ENCODE measurements around the gene C19orf44. TPM values are rescaled to one million over a fixed set of nuclear protein-coding genes. Genes with fewer than 3 reads are reported as not detected.
A peak's percentile ranks its signal among the peaks of the same experiment; 100 is the strongest.
"Not testable (repeated sequence)": the region's sequence is repeated elsewhere in the genome, so short reads cannot be mapped to it uniquely, and the experiment has no call there.

Gene C19orf44
- total RNA-seq, 1 donor from 2014 or later, result 6.6 TPM

DNA sequence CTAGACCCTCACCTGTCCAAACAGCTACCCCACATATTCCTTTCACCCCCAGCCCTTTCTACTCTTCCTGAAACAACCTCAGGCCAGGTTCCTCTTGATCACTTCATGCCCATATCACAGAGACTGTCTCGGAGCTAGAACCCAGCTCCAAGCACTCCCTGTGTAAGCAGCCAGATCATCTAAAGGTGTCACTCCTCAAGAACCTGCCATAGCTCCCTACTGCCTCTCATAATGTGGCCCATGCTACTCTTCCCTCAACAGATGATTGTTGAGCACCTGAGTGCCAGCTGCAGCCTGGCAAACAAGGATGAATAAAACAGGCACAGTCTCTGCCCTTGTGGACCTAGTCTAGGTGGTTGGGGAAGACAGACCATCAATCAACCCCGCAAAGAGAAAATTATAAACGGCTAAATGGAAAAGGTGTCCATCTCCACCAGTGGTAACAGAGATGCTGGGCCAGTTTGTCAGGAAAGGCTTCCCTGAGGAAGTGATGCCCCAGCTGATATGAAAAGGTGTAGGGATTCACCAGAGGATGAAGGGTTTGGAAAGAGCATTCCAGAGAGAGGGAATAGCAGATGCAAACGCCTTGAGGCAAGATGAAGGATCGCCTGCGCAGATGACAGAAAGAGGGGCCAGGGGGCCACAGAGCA is 32.7 kb upstream of the C19orf44 start:
- Histone ChIP-seq H3K9me3 (no peaks in the 10 kb centered on the region), H3K27ac (no peak overlapping the region), H3K27me3 (ENCODE audit: low read depth) (no peaks in the 10 kb centered on the region), H3K4me1 (peaks cover 17% of the 10 kb centered on the region), H3K4me3 (no peak overlapping the region), H3K36me3 (no peaks in the 10 kb centered on the region)
- TF ChIP-seq, protein P1, sequence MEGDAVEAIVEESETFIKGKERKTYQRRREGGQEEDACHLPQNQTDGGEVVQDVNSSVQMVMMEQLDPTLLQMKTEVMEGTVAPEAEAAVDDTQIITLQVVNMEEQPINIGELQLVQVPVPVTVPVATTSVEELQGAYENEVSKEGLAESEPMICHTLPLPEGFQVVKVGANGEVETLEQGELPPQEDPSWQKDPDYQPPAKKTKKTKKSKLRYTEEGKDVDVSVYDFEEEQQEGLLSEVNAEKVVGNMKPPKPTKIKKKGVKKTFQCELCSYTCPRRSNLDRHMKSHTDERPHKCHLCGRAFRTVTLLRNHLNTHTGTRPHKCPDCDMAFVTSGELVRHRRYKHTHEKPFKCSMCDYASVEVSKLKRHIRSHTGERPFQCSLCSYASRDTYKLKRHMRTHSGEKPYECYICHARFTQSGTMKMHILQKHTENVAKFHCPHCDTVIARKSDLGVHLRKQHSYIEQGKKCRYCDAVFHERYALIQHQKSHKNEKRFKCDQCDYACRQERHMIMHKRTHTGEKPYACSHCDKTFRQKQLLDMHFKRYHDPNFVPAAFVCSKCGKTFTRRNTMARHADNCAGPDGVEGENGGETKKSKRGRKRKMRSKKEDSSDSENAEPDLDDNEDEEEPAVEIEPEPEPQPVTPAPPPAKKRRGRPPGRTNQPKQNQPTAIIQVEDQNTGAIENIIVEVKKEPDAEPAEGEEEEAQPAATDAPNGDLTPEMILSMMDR (IDR thresholded peaks at IDR 0.05), result no peak
- ATAC-seq (no peak), DNase-seq (no peak)
- intact Hi-C loops (cut with DNase I), result no loop called here

DNA sequence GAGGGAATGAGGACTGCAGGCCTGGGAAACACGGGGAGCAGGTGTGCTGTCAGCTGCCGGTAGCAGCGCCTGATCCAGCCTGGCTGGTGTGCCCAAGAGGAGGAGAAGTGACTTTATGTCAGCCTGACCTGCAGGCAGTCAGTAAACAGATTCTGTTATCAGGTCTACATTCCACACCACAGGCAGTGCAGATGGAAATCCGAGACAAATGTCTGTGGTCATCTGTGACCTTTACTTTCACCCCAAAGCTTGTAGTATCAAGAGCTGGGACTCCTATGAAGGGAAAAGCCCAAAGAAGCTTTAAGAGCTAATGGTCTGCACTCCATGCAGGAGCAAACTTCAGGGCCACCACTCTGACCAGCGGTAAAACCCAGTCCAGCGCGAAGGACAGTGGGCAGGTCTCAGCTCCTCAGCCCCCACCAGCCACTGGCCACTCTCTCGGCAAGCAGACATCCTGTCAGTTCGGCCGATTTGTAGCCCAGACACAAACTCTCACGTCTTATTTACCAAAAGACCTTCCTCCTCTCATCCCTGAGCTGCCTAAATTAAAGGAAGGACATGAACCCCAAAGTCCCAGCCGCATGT is 32.1 kb upstream of the C19orf44 start:
- DNase-seq, result no peak
- H3K4me3 ChIP-seq, result no peak overlapping the region
- intact Hi-C loops (cut with DNase I), result no loop called here
- H3K4me1 ChIP-seq, result peaks cover 15% of the 10 kb centered on the region
- TF ChIP-seq, protein P1 (IDR thresholded peaks at IDR 0.05), result no peak
- no peak overlapping the region for H3K27ac ChIP-seq
- no peaks in the 10 kb centered on the region for H3K36me3 ChIP-seq
- no peaks in the 10 kb centered on the region for H3K9me3 ChIP-seq
- no peak for ATAC-seq
- no peaks in the 10 kb centered on the region for H3K27me3 ChIP-seq (ENCODE audit: low read depth)

DNA sequence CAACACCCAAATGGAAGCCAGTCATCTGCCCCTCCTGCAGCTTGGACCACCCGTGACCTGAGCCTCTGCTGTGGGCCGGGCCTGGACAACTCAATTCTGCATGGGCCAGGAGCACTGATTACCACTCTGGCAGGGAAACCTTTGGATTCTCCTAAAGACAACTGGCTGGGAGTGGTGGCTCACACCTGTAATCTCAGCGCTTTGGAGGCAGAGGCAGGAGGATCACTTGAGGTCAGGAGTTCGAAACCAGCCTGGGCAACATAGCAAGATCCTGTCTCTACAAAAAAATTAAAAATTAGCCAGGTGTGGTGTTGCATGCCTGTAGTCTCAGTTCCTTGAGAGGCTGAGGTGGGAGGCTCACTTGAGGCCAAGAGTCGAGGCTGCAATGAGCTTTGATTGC is 31.0 kb upstream of the C19orf44 start:
- H3K36me3 ChIP-seq, result no peaks in the 10 kb centered on the region
- H3K27ac ChIP-seq, result no peak overlapping the region
- peaks cover 24% of the 10 kb centered on the region for H3K4me1 ChIP-seq
- no peaks in the 10 kb centered on the region for H3K27me3 ChIP-seq (ENCODE audit: low read depth)
- no peaks in the 10 kb centered on the region for H3K9me3 ChIP-seq
- H3K4me3 ChIP-seq, result no peak overlapping the region
- DNase-seq (no peak), ATAC-seq (no peak)
- TF ChIP-seq, protein P1 (IDR thresholded peaks at IDR 0.05), result no peak
- intact Hi-C loops (cut with DNase I), result no loop called here

DNA sequence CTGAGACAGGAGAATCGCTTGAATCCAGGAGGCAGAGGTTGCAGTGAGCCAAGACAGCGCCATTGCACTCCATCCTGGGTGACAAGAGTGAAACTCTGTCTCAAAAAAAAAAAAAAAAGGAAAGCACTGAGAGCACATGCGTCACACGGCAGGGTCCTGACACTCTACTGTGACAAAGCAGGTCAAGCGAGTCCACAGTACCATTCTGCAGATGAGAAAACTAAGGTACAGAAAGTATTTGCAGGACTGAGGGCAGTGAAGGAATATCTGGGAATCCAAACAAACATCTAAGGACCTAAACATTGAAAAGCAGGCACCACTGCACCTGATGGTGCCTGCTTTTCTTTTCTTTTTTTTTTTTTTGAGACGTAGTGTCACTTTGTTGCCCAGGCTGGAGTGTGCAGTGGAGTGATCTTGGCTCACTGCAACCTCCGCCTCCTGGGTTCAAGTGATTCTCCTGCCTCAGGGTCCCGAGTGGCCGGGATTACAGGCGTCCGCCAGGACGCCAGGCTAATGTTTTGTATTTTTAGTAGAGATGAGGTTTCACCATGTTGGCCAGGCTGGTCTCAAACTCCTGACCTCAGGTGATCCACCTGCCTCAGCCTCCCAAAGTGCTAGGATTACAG is 29.3 kb upstream of the C19orf44 start:
- DNase-seq; H3K4me3 ChIP-seq; ATAC-seq; H3K27me3 ChIP-seq (ENCODE audit: low read depth); H3K27ac ChIP-seq; H3K9me3 ChIP-seq; H3K36me3 ChIP-seq; intact Hi-C loops (cut with DNase I): not testable (repeated sequence)
- H3K4me1 ChIP-seq, result peaks cover 35% of the 10 kb centered on the region

DNA sequence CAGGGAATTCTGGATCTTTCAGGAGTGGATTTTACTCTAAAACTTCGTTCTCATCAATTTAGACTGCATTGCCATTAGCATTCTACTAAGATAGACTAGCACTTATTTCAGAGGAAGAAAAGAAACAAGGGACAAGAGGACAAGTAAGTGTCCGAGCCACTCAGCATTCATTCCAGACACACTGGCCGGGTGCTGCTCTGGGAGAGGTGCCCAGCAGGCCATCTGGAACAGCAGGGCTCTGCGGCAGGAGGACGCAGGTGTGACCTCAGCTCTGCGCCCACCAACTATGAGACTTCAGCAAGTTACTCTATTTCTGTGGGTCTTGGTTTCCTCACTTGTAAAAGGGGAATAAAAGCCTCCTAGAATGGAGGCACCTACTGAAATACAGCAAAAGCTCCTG is 28.6 kb upstream of the C19orf44 start:
- DNase-seq, result no peak
- intact Hi-C loops (cut with DNase I), result no loop called here
- TF ChIP-seq, protein P1 (IDR thresholded peaks at IDR 0.05), result no peak
- Histone ChIP-seq H3K36me3 (no peaks in the 10 kb centered on the region), H3K4me3 (no peak overlapping the region), H3K4me1 (peaks cover 35% of the 10 kb centered on the region), H3K9me3 (no peaks in the 10 kb centered on the region), H3K27ac (no peak overlapping the region), H3K27me3 (ENCODE audit: low read depth) (no peaks in the 10 kb centered on the region)
- no peak for ATAC-seq

DNA sequence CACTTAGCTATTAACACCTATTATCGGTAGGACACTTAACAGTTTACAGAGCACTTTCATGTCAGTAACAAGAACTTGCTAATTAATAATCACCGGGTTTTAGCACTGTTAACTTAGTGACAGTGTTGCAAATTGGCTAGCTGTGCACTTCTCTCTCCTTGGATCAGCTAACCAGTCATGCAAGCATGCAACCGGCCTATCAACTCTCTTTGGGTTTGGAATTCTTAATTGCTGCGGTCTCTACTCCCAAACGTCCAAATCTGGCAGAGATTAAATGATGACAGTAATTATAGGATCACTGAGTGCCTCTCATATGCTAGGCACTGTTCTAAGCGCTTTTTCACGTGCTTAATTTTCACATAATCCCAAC is 25.7 kb upstream of the C19orf44 start:
- ATAC-seq (no peak), DNase-seq (no peak)
- Histone ChIP-seq H3K9me3 (no peaks in the 10 kb centered on the region), H3K36me3 (no peaks in the 10 kb centered on the region), H3K27me3 (ENCODE audit: low read depth) (no peaks in the 10 kb centered on the region), H3K4me1 (peaks cover 20% of the 10 kb centered on the region), H3K4me3 (peak overlapping the region; percentile 97), H3K27ac (peak overlapping the region; percentile 76)
- TF ChIP-seq, protein P1 (IDR thresholded peaks at IDR 0.05), result no peak
- intact Hi-C loops (cut with DNase I), result no loop called here

All from lower lobe of right lung (tissue), 2 donors.